GM19239 (cell line): ENCODE measurements around the gene OR56B4.
"Not testable (repeated sequence)": the region's sequence is repeated elsewhere in the genome, so short reads cannot be mapped to it uniquely, and the experiment has no call there.

Experiments used
- DNase-seq: peaks from one replicate; pipeline ENCODE4 v3.0.0; 2011; ENCODE audit warnings: low spot score; ENCODE audit not compliant: insufficient read length
- FAIRE-seq: peaks from 2 replicates; lab custom pipeline; 2011; peaks lifted over from hg19 to GRCh38; lab: Jason Lieb, UNC

Gene OR56B4, protein sequence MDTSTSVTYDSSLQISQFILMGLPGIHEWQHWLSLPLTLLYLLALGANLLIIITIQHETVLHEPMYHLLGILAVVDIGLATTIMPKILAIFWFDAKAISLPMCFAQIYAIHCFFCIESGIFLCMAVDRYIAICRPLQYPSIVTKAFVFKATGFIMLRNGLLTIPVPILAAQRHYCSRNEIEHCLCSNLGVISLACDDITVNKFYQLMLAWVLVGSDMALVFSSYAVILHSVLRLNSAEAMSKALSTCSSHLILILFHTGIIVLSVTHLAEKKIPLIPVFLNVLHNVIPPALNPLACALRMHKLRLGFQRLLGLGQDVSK

DNA sequence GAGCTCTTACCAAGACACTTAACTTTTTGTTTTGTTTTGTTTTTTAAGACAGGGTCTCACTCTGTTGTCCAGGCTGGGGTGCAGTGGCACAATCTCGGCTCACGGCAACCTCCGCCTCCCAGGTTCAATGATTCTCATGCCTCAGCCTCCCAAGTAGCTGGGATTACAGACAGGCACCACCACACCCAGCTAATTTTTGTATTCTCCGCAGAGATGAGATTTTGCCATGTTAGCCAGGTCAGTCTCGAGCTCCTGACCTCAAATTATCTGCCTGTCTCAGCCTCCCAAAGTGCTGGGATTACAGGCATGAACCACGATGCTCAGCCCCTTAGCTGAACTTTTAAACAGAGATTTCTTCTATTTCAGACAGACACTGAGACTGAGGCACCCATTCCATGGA lies at the start of gene OR56B4:
TSS of gene OR56B4 (plus strand) at position 301 of the 400 bp plus-strand sequence. CDS start at position 396, 95 bp downstream.
- FAIRE-seq, DNase-seq: not testable (repeated sequence)

DNA sequence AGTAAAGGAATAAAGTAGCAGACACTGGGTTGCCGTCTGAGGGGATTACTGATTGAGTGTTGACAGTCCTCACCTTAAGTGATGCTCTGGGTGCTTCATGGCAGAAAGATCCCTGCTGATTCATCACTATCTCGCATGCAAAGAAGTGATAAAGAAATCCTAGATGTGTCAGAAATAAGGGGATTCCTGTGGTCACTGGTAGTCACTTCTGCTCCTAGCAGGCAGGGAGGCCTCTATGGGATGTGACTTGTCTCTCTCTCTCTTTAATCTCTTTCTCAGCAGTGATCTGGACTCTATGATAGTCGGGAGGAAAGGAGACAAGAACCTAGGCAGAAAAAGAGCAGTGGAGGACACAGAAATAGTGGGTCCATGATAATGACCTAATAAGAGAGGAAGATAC lies 46.0 kb upstream of the OR56B4 start:
- no peak for FAIRE-seq
- DNase-seq, result no peak

DNA sequence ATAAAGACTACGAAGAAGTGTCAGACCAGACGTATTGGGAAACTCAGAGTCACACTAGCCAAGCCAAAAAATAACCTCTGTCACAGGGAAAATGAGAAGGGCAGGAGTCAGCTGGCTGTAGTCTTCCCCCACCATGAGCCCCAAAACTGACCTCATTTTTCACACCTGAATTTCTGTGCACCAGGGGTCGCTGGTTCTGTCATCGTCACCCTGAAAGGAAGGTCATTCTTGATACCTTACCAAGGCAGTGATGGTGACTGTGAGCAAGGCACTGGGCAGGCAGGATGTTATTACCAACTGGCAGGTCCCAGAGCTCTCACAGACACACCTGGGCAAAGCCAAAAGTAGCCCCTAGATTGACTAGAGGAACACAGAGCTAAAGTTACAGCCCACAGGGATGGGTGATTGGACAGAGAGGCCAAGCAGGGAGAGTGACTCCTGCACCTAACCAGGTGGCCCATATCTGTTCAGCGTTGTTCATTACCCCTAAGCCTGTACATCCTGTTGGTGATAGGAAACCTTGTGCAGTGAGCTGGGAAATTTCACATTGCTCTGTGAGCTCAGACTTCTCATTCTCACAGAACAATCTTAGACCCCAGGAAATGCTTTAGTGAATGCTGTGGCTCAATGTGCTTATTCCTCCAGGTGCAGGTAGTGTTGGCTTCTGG lies 44.7 kb upstream of the OR56B4 start:
- DNase-seq (no peak), FAIRE-seq (no peak)

DNA sequence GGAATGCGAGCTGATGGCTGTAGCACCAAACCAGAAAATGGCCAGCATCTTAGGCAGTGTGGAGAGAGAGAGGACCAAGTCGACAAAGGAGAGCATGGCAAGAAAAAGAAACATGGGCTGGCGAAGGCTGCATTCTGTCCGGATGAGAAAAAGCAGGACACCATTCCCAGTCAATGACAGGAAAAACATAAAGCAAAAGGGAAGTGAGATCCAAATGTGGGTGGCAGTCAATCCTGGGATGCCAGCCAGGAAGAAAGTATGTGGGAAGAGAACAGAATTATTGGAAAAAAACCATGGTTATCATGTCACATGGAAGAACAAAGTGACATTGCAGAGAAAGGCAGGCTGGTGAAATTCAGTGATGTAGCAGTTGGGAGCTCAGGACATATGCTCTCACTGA lies 40.0 kb upstream of the OR56B4 start:
- FAIRE-seq (no peak), DNase-seq (no peak)

DNA sequence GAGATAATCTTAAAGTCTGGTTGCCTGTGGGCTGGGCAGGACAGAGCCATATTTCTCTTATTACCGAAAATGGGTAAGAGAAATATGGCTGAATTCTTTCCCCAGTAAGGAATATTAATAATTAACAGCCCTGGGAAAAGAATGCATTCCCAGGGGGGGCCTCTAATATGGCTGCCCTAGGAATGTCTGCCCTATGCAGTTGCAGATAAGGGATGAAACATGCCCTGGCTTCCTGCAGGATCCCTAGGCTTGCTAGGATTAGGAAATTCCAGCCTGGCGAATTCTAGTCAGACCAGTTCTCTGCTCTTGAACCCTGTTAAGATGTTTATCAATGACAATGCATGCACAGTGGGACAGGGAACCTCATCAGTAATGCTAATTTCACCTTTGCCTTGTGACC lies 31.0 kb upstream of the OR56B4 start:
- not testable (repeated sequence) for DNase-seq, FAIRE-seq

DNA sequence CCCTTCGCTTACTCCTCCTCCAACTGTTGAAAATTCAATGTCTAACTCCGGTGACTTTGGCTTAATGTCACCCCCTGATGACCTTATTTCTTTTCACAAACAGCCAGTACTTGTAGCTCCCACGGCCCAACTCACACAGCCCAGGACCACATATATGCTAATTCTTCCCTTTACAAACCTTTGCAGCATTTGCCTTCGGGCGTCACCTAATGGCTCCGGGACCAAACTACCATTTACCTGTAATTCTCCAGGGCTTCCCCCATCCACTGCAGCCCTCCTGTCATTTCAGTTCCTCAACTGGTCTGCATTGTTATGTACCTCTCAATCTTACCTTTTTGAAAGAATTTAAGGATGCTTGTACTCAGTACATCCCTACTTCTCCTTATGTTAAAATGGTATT lies 29.8 kb upstream of the OR56B4 start:
- no peak for DNase-seq

DNA sequence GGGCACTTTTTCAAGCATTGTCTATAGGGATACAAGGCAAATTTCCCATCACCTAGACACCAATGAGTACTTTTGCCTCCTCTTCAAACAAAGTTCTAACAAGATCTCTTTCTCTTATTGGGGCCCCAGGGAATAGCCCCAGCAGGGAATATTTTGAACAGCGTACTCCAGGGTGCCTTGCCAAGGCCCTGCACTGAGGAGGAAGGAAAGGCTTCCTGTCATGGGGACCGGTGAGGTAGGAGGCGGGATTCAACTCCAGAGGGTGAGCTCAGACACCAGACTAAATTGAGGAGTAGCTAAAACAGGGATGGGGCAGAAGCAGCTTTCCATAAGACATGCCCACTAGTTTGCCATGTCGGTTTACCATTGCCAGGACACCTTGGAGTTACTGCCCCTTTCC lies 28.0 kb upstream of the OR56B4 start:
- DNase-seq (no peak), FAIRE-seq (no peak)

More for the DNA sequence above, 29.8 kb upstream of the OR56B4 start:
- FAIRE-seq, result no peak

DNA sequence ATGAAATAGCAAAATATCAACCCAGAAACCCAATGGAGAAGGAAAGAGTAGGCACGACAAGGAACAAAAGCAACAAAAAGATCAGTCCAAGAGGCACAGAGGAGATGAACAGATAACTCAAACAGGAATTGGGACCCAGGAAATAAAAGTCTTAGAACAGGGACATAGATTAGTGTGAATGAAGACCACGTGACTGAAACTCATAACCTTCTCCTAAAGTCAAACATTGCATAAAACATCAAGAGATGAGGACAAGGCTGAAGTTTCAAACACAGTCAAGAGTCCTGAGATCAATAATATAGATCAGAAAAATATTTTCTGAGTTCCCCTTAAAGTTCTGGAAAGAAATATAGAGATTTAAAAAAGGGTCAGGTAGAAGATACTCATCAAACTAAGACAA lies 24.4 kb upstream of the OR56B4 start:
- no peak for FAIRE-seq
- no peak for DNase-seq

DNA sequence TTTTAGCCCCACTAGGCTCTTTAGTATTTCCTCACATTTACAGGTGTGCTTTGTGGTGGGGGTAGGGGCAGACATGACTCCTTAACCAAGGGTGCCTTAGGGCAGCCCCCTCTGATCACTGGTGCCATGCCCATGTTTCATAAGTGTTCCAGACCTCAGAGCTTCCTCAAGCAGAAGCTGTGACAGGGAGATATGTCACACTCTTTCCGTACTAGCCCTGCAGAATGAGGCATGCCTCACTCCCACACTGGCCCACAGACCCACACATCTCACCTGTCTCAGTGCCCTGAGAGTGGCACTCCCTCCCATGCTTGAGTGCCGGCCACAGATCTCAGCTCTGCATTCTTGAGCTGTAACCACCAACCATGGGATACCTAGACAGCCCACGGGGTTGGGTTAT lies 22.9 kb upstream of the OR56B4 start:
- DNase-seq, result no peak
- FAIRE-seq, result no peak

DNA sequence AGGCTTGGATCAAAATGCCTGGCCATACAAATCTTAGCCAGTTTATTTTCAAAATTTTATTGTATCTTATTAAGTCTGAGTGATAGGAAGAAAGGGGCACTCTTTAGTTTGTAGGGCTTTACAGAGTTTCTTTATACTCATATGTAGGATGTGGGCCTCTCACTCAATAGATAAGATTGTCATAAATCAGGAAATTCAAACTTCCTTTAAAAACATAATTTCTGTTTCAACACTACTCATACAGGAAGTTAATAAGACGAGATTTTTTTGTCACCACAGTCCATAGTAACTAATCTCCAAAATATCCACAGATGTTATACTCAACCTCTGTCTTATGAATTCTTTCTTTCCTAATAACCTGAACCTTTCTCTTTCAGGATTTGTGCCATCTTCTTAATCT lies 13.3 kb upstream of the OR56B4 start:
- no peak for DNase-seq
- no peak for FAIRE-seq

DNA sequence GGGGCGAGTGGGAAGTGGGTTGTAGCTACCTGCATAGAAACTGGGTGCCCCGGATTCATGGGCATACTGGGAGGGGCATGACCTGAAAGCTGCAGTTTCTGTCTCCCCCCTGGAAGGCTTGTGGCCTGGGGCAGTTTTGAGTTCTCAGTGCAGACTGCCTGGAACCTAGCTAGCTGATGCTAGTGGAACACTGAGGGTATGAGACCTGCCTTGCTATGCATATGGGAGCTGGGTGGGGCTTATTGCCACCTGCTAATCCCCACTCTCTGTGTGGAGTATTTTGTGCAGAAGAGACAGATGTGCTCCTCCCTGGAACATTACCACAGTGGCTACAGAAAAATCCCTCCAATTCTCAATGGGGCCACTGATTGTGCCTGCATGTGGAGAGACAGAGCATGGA lies 11.7 kb upstream of the OR56B4 start:
- FAIRE-seq (no peak), DNase-seq (no peak)

DNA sequence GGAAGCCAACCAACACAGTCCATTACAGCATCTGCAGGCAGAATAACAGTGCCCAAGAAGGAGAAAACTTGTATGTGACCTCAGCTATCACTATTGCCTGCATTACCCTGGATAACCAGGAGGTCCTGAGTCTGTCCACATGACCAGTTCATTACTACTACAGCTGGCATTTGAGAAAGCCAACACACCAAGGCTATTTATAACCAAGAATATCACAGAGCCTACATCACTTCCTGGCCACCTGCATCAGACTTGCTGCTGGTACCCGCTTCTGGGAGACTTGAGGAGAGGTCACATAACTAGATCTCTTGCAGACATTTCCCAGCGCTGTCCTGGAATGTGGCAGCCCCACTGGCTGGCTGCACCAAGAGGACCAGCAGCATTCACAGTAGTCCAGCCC lies 11.1 kb upstream of the OR56B4 start:
- no peak for DNase-seq
- FAIRE-seq, result no peak

DNA sequence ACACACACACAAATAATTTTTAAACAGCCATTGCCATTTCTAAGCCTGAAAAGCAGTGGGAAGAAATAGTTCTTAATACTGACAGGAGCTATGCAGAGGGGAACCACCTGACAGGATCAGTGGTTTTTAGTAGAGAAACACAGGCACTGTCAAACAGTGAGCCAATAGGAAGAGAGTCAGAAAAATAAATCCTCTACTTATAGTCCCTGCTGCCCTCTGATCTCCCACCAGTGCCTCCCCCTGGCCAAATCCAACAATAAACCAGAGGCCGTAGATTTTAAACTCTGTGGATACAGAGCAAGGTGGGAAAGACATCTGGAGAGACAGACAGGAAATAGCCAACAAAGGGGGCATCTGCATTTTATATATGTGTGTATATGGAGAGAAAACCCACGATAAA lies 7.9 kb upstream of the OR56B4 start:
- FAIRE-seq (no peak), DNase-seq (no peak)

DNA sequence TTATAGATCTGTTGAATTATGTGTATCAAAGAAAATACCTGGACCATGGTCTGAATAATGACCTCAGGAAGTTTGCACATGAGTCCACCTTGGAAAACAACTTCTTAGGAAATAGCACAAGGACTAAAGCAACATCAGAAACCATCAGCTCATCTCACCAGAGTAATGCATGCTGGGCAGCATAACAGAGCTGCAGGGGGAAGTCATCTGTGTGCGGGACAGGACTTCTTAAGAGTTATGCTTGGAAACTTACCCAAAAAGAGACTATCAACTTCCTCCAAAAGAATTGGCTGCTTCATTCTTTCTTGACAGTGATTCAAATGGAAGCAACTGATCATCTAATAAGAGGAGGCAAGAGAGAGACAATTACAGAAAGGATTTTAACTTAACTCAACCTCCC lies 2.5 kb downstream of the OR56B4 start:
- DNase-seq (no peak), FAIRE-seq (no peak)

DNA sequence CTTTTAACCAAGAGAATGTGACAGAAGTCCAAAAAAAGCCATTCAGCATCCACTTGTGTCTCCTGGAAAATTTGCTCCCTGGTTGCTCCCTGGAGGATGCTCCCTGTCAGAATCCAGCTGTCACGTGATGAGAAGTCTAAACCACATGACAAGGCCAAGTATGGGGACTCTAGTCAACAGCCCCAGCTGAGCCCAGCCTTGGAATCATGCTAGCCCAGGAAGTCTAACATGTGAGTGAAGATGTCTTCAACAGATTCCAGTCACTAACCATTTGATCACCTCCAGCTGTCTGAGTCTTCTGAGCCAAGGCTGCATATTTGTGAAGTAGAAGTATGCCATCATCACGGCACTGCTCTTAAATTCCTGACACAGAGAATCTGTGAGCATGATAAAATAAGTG lies 4.2 kb downstream of the OR56B4 start:
- DNase-seq (no peak), FAIRE-seq (no peak)

DNA sequence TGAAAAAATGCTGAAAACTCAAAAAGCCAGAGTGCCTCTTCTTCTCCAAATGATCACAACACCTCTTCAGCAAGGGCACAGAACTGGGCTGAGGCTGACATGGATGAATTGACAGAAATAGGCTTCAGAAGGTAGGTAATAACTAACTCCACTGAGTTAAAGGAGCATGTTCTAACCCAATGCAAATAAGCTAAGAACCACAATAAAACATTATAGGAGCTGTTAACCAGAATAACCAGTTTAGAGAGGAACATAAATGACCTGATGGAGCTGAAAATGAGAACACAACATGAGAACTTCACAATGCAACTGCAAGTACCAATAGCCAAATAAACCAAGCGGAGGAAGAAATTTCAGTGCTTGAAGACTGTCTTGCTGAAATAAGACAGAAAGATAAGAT lies 9.2 kb downstream of the OR56B4 start:
- no peak for DNase-seq
- FAIRE-seq, result no peak

DNA sequence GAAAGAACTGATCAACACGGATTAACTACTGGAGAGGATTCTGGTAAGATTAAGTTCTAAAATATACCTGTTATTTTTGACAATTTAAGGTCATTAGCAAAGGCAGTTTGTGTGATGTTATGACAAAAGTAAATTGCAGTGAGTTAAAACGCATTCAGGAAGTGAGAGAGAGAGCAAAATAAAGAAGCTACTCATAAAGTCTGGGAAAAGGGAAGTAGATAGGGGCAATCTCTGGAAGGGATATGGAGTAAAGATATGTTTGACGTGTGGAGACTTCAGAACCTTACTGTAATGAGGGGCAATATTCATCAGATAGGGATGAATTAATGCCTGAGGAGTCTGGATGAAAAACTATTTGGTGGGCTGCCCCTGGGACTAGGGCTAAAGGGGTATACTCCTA lies 16.8 kb downstream of the OR56B4 start:
- FAIRE-seq, result no peak
- DNase-seq, result no peak

DNA sequence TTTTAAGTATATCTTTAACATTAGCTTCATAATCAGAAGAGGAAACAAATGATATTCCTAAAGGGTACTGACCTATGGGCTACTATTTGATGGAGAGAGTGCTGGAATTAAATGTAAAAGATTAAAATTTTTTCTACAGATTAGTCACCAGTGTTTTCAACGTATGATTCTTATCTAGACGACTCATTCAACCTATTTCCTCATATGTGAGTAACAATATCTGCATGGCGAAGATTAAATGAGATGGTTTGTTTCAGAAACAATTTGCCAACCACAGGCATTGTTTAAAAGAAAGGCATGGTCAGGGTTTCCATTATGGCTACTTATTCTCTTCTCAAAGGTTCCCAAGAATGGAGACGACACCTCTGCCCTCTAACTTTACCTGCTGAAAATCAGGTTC lies 20.4 kb downstream of the OR56B4 start:
- FAIRE-seq (no peak), DNase-seq (no peak)

DNA sequence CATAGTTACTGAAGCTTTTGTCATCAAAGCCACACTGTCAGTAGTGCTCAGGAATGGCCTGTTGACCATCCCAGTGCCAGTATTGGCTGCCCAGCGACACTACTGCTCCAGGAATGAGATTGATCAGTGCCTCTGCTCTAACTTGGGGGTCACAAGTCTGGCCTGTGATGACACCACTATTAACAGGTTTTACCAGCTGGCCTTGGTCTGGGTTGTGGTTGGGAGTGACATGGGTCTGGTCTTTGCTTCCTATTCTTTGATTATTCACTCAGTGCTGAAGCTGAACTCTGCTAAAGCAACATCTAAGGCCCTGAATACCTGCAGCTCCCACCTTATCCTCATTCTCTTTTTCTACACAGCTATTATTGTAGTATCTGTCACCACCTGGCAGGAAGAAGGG lies 21.5 kb downstream of the OR56B4 start:
- no peak for DNase-seq
- no peak for FAIRE-seq

DNA sequence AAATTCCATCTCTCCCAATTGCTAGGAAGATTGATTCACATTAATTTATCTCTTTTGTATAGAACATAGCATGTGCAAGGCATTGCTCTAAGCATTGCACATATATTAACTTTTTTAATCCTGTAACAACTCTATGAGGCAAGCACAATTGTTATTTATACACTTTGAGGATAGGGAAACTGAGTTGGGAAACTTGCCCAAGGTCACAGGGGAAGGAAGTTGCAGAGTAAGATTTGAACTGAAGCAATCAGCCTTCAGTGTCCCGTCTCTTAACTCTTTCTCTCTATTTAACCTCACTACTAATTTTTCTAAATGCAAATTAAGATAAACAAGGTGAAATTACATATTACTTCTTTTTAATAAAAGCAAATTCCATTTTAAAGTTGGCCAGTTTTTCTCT lies 22.2 kb downstream of the OR56B4 start:
- FAIRE-seq (no peak), DNase-seq (no peak)

DNA sequence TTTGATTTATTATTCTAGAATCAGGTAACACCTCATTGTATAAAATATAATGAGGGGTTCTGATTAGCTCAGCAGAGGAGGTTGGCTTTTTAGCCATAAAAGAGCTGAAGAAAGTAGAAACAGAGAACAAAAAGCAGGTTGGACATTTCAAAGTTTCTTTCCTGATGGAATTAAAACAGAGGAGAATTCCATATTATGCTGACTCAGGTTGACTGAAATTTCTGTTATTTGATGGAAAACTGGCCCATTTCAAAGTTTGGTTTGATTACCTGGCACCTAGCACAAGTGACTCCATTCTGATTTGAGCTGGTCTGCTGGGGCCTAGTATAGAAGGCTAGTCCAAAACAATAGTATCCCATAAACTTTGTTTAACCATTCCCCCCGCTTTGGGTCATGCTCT lies 24.9 kb downstream of the OR56B4 start:
- no peak for FAIRE-seq

DNA sequence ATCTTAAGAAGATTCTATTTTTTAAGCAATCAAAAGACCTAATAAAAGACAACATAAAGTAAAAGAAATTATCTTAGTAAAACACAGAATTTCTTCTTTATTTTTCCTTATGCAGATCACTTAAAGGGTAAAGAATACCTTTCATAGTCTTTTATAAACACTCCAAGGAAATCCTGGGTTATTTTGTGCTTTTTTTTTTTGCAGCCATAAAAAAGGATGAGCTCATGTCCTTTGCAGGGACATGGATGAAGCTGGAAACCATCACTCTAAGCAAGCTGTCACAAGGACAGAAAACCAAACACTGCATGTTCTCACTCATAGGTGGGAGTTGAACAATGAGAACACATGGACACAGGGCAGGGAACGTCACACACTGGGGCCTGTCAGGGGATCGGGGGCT lies 28.5 kb downstream of the OR56B4 start:
- not testable (repeated sequence) for DNase-seq, FAIRE-seq

More for the DNA sequence above, 24.9 kb downstream of the OR56B4 start:
- DNase-seq, result no peak
